Measurements from ENCODE around the gene SEMA6A. TPM values are rescaled to one million over a fixed set of nuclear protein-coding genes. Genes with fewer than 3 reads are reported as not detected.

SEMA6A gene
- total RNA-seq, 2 experiments from 2014 or later = 0.10 to 0.14 TPM

- Mint-ChIP-seq H3K27me3 (ENCODE audit: low read depth) (no peaks in the 10 kb centered on the region), H3K27ac (no peak overlapping the region), H3K9me3 (peaks cover 3% of the 10 kb centered on the region), H3K4me1 (ENCODE audit: low read depth) (no peaks in the 10 kb centered on the region), H3K36me3 (ENCODE audit: low read depth) (peaks cover 25% of the 10 kb centered on the region), H3K4me3 (no peak overlapping the region)
- intact Hi-C loops (cut with micrococcal nuclease) = no loop called here
- CTCF ChIA-PET = no interaction called here
- DNase-seq = no peak
Measured at GRCh38 chr5:116423587-116424257, 150.9 kb downstream of the SEMA6A start.

- Mint-ChIP-seq H3K9me3 (peaks cover 3% of the 10 kb centered on the region), H3K36me3 (ENCODE audit: low read depth) (peaks cover 27% of the 10 kb centered on the region), H3K27me3 (ENCODE audit: low read depth) (no peaks in the 10 kb centered on the region), H3K4me1 (ENCODE audit: low read depth) (no peaks in the 10 kb centered on the region), H3K4me3 (no peak overlapping the region), H3K27ac (no peak overlapping the region)
- CTCF ChIA-PET = no interaction called here
- intact Hi-C loops (cut with micrococcal nuclease) = no loop called here
- DNase-seq = no peak
Measured at GRCh38 chr5:116423141-116423540, 151.5 kb downstream of the SEMA6A start.

GRCh38 chr5:116421080-116421629, 153.5 kb downstream of the SEMA6A start:
- H3K36me3 Mint-ChIP-seq (ENCODE audit: low read depth) = peaks cover 41% of the 10 kb centered on the region
- no peak for DNase-seq
- H3K9me3 Mint-ChIP-seq = peaks cover 3% of the 10 kb centered on the region
- intact Hi-C loops (cut with micrococcal nuclease) = no loop called here
- H3K4me3 Mint-ChIP-seq = no peak overlapping the region
- H3K4me1 Mint-ChIP-seq (ENCODE audit: low read depth) = no peaks in the 10 kb centered on the region
- no peak overlapping the region for H3K27ac Mint-ChIP-seq
- no peaks in the 10 kb centered on the region for H3K27me3 Mint-ChIP-seq (ENCODE audit: low read depth)
- CTCF ChIA-PET = no interaction called here

- Mint-ChIP-seq H3K4me1 (ENCODE audit: low read depth) (no peaks in the 10 kb centered on the region), H3K4me3 (no peak overlapping the region), H3K36me3 (ENCODE audit: low read depth) (peaks cover 41% of the 10 kb centered on the region), H3K9me3 (peaks cover 3% of the 10 kb centered on the region), H3K27ac (no peak overlapping the region), H3K27me3 (ENCODE audit: low read depth) (no peaks in the 10 kb centered on the region)
- intact Hi-C loops (cut with micrococcal nuclease) = no loop called here
- no peak for DNase-seq
- CTCF ChIA-PET = no interaction called here
Measured at GRCh38 chr5:116420540-116420939, 154.1 kb downstream of the SEMA6A start.

- peaks cover 40% of the 10 kb centered on the region for H3K36me3 Mint-ChIP-seq (ENCODE audit: low read depth)
- peaks cover 3% of the 10 kb centered on the region for H3K9me3 Mint-ChIP-seq
- no peak for DNase-seq
- no peak overlapping the region for H3K27ac Mint-ChIP-seq
- no peaks in the 10 kb centered on the region for H3K27me3 Mint-ChIP-seq (ENCODE audit: low read depth)
- intact Hi-C loops (cut with micrococcal nuclease) = no loop called here
- H3K4me3 Mint-ChIP-seq = no peak overlapping the region
- CTCF ChIA-PET = interaction anchor here (0.5 kb wide), 1 partner anchor 655 kb away, joined by 3 read pairs; no protein-coding TSS in a partner anchor
- no peaks in the 10 kb centered on the region for H3K4me1 Mint-ChIP-seq (ENCODE audit: low read depth)
Measured at GRCh38 chr5:116419258-116419657, 155.4 kb downstream of the SEMA6A start.

- Mint-ChIP-seq H3K27ac (no peak overlapping the region), H3K27me3 (ENCODE audit: low read depth) (no peaks in the 10 kb centered on the region), H3K4me1 (ENCODE audit: low read depth) (no peaks in the 10 kb centered on the region), H3K4me3 (no peak overlapping the region), H3K36me3 (ENCODE audit: low read depth) (peaks cover 38% of the 10 kb centered on the region), H3K9me3 (peaks cover 3% of the 10 kb centered on the region)
- intact Hi-C loops (cut with micrococcal nuclease) = no loop called here
- CTCF ChIA-PET = interaction anchor here (0.5 kb wide), 1 partner anchor 654 kb away, joined by 3 read pairs; no protein-coding TSS in a partner anchor
- no peak for DNase-seq
Measured at GRCh38 chr5:116418774-116419173, 155.8 kb downstream of the SEMA6A start.

GRCh38 chr5:116418016-116418415, 156.6 kb downstream of the SEMA6A start:
- CTCF ChIA-PET = no interaction called here
- H3K4me3 Mint-ChIP-seq = no peak overlapping the region
- H3K36me3 Mint-ChIP-seq (ENCODE audit: low read depth) = peaks cover 42% of the 10 kb centered on the region
- no peaks in the 10 kb centered on the region for H3K27me3 Mint-ChIP-seq (ENCODE audit: low read depth)
- peaks cover 3% of the 10 kb centered on the region for H3K9me3 Mint-ChIP-seq
- DNase-seq = no peak
- no peak overlapping the region for H3K27ac Mint-ChIP-seq
- H3K4me1 Mint-ChIP-seq (ENCODE audit: low read depth) = no peaks in the 10 kb centered on the region
- intact Hi-C loops (cut with micrococcal nuclease) = no loop called here

GRCh38 chr5:116415989-116416388, 158.6 kb downstream of the SEMA6A start:
- no peak for DNase-seq
- intact Hi-C loops (cut with micrococcal nuclease) = no loop called here

GRCh38 chr5:116415182-116415581, 159.4 kb downstream of the SEMA6A start:
- H3K9me3 Mint-ChIP-seq = peaks cover 2% of the 10 kb centered on the region
- H3K27me3 Mint-ChIP-seq (ENCODE audit: low read depth) = no peaks in the 10 kb centered on the region
- H3K36me3 Mint-ChIP-seq (ENCODE audit: low read depth) = peaks cover 35% of the 10 kb centered on the region
- H3K4me1 Mint-ChIP-seq (ENCODE audit: low read depth) = no peaks in the 10 kb centered on the region
- no peak overlapping the region for H3K4me3 Mint-ChIP-seq
- no peak overlapping the region for H3K27ac Mint-ChIP-seq
- intact Hi-C loops (cut with micrococcal nuclease) = no loop called here
- CTCF ChIA-PET = no interaction called here
- no peak for DNase-seq

More at GRCh38 chr5:116415989-116416388, 158.6 kb downstream of the SEMA6A start:
- Mint-ChIP-seq H3K4me1 (ENCODE audit: low read depth) (no peaks in the 10 kb centered on the region), H3K36me3 (ENCODE audit: low read depth) (peaks cover 38% of the 10 kb centered on the region), H3K4me3 (no peak overlapping the region), H3K27ac (no peak overlapping the region), H3K9me3 (peaks cover 3% of the 10 kb centered on the region), H3K27me3 (ENCODE audit: low read depth) (no peaks in the 10 kb centered on the region)
- CTCF ChIA-PET = no interaction called here

GRCh38 chr5:116411101-116411571, 163.5 kb downstream of the SEMA6A start:
- H3K4me1 Mint-ChIP-seq (ENCODE audit: low read depth) = no peaks in the 10 kb centered on the region
- H3K4me3 Mint-ChIP-seq = no peak overlapping the region
- no peaks in the 10 kb centered on the region for H3K9me3 Mint-ChIP-seq
- intact Hi-C loops (cut with micrococcal nuclease) = no loop called here
- DNase-seq = no peak
- CTCF ChIA-PET = no interaction called here
- no peak overlapping the region for H3K27ac Mint-ChIP-seq
- H3K27me3 Mint-ChIP-seq (ENCODE audit: low read depth) = no peaks in the 10 kb centered on the region
- H3K36me3 Mint-ChIP-seq (ENCODE audit: low read depth) = peaks cover 15% of the 10 kb centered on the region

GRCh38 chr5:116410336-116410890, 164.2 kb downstream of the SEMA6A start:
- CTCF ChIA-PET = no interaction called here
- DNase-seq = no peak
- no peaks in the 10 kb centered on the region for H3K27me3 Mint-ChIP-seq (ENCODE audit: low read depth)
- peaks cover 19% of the 10 kb centered on the region for H3K36me3 Mint-ChIP-seq (ENCODE audit: low read depth)
- no peak overlapping the region for H3K4me3 Mint-ChIP-seq
- H3K27ac Mint-ChIP-seq = no peak overlapping the region
- intact Hi-C loops (cut with micrococcal nuclease) = no loop called here
- H3K9me3 Mint-ChIP-seq = no peaks in the 10 kb centered on the region
- no peaks in the 10 kb centered on the region for H3K4me1 Mint-ChIP-seq (ENCODE audit: low read depth)

GRCh38 chr5:116409591-116410296, 164.9 kb downstream of the SEMA6A start:
- H3K36me3 Mint-ChIP-seq (ENCODE audit: low read depth) = peaks cover 19% of the 10 kb centered on the region
- CTCF ChIA-PET = no interaction called here
- H3K27ac Mint-ChIP-seq = no peak overlapping the region
- H3K4me1 Mint-ChIP-seq (ENCODE audit: low read depth) = no peaks in the 10 kb centered on the region
- no peak for DNase-seq
- no peaks in the 10 kb centered on the region for H3K9me3 Mint-ChIP-seq
- intact Hi-C loops (cut with micrococcal nuclease) = no loop called here
- H3K27me3 Mint-ChIP-seq (ENCODE audit: low read depth) = no peaks in the 10 kb centered on the region
- no peak overlapping the region for H3K4me3 Mint-ChIP-seq
